ENCODE measurements around the gene SYTL4.

The SYTL4 gene

GRCh38 chrX:100647095-100647494, 84.8 kb downstream of the SYTL4 start:
- DNase-seq: no peak

- DNase-seq: no peak
Observed at GRCh38 chrX:100645106-100645505, 86.8 kb downstream of the SYTL4 start.

- no peak for DNase-seq
Observed at GRCh38 chrX:100643956-100644860, 87.7 kb downstream of the SYTL4 start, which contains the start of gene SRPX2. TSS of gene SRPX2 (plus strand) at chrX:100644199. CDS start at chrX:100646323, 2,124 bp downstream.

- no peak for DNase-seq
Observed at GRCh38 chrX:100643212-100643611, 88.7 kb downstream of the SYTL4 start.

- DNase-seq: no peak
Observed at GRCh38 chrX:100642290-100642689, 89.6 kb downstream of the SYTL4 start.

GRCh38 chrX:100636321-100636991, 95.5 kb downstream of the SYTL4 start, which contains the start of gene TSPAN6:
TSS of gene TSPAN6 (minus strand) at chrX:100636806. CDS start at chrX:100636694, 112 bp downstream.
- peak; percentile 70 for DNase-seq

GRCh38 chrX:100635989-100636320, 96.0 kb downstream of the SYTL4 start:
- no peak for DNase-seq

GRCh38 chrX:100635040-100635439, 96.9 kb downstream of the SYTL4 start:
- no peak for DNase-seq

- no peak for DNase-seq
Observed at GRCh38 chrX:100625985-100626491, 105.9 kb downstream of the SYTL4 start.
